Pulmonary artery endothelial cell (primary cell): ENCODE measurements around the gene KRTCAP2. TPM values are rescaled to one million over a fixed set of nuclear protein-coding genes. Genes with fewer than 3 reads are reported as not detected.
"Not testable (repeated sequence)": the region's sequence is repeated elsewhere in the genome, so short reads cannot be mapped to it uniquely, and the experiment has no call there.

Source experiments
- DNase-seq: peaks from one replicate; pipeline ENCODE4 v3.0.0-alpha.2; 2011; ENCODE audit warnings: low read depth, low spot score
- total RNA-seq: library from RNA; depleted of rRNA; stranded (reverse); fragments of >200 nt; gene quantifications from 2 replicates; pipeline ENCODE4 v1.2.3, GENCODE V29; 2014

KRTCAP2 gene
- total RNA-seq, 1 donor from 2014 or later, result 117 TPM

DNA sequence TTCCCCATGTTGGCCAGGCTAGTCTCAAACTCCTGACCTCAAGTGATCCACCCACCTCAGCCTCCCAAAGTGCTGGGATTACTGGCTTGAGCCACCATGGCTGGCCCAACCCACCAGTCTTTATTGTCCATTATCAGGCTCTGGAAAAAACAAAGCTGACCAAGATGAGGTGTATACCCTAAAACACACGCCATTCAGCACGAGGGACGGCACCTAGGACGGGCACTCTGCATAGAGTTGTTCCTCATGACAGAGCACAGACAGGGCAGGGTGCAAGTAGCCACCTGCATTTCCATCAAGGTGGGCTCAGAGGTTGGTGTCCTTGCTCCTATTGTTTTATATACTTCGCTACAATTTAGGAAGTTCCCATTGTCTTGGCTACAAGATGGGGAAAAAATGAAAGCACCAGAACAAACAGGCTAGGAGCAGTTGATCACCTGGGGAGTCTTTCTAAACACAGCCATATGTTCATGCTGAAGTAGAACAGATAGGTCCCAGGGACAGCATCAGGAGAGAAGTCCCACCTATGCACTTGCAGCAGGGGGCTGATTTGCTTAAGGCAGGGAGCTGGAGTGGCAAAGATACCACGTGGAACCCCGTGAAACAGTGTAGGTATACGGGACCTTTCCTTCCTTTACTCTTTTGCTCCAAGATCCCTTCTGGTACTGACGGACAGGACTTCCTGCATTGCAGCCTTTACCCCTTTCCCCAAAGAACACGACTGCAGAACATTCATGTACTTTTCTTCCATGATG is 4.5 kb downstream of the KRTCAP2 start:
- DNase-seq, result no peak

DNA sequence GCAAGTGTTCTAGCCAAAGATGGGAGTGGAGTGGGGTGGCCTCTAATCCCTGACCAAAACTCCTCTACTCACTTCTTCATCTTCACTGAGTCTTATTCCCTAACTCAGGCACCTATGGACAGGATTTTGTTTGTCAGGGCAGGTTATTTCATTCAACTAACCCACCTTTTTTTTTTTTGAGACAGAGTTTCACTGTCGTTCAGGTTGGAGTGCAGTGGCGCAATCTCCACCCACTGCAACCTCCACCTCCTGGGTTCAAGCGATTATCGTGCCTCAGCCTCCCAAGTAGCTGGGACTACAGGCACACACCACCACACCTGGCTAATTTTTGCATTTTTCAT is 5.0 kb downstream of the KRTCAP2 start:
- DNase-seq, result not testable (repeated sequence)

DNA sequence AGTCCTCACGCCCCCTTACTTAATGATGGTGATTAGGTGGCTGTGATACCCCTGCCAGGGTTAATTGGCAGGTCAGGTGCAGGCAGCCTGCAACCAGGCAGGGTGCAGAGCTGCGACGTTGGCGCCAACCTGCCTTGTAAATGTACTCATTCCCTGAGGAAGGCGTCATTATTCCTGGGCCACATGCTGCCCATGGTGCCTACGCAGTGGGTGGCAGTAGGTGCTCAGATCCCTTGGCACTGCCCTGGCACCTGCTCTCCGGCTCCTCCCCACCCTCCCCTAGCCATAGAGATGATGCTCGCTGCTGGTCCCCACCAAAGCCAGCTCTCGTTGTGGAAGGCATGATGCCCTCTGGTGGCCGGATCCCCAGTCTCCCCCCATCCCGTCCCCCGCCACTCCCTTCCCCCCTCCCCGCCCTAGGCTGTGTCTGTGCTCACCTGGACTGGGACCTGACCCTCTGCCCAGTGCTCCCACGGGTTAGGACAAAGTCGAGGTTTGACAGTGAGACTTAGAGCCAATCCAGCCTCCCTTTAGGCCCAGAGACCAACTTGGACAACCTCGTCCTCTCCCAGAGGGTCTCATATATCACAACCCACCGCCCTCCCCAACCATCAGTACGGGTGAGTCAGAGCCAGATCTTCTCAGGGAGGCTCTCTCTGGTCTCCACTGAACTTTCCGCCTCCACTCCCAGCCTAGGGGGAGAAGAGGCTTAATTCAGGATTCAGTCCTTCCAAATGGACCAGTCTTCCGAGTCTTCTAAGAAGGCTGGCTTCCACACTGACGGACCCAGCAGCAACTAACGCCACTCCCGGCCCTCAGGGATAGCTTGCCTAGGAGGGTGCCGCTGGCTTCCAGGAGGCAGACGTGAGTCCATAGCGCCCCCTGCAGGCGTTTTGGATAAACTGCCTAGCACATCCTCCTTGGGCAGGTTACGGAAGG is 5.7 kb downstream of the KRTCAP2 start:
- DNase-seq, result peak; percentile 83

DNA sequence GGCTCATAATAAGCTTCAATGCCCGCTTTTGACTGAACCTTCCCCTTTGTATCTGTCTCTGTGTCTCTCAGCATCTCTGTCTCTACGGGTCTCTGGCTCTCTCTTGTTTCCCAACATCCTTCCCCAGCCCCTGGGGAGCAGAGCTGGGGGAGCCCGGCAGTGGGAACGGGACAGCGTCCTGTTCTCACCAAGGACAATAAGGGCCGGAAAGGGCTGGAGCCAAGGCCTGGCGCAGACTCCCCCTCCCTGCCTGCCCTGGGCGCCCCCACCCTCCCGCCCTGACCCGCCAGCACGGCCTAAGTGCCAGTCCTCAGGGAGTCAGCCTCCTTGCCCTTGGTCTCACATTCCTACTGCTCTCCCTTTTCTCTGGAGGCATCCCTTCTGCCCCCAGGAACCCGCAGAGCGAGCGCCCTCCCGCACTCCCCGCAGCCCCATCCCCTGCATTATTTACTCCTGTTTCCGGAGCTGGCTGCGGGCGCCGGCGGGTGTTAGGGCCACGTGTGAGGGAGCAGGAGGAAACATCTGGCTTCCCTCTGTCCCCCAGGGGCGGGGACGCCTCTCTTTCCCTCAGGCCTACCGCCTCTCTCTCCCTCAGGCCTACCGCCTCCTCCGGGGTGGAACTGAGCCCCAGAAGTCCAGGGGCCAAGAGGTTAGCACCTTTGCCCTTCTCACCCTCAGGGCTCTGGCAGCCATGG is 6.5 kb downstream of the KRTCAP2 start:
- DNase-seq, result peak; percentile 79

DNA sequence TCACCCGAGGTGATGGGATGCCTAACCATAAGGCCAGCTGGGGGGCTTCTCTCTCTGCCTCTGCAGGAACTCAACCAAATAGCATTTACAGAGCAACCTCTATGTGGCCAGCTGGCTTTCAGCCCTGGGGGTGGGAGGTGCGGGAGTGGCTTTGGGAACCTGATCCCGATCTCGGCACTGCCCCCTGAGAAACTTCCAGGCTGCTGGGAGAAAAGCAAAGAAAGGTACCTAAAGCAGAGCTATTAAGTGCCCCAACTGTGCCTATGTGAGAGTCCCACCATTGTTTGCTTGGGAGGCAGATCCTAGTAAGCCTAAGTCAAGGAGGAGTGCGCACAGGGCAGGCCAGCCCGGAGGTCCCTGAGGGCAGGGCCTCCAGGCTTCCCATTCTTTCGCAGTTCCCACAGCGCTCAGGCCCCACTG is 7.0 kb downstream of the KRTCAP2 start:
- no peak for DNase-seq

DNA sequence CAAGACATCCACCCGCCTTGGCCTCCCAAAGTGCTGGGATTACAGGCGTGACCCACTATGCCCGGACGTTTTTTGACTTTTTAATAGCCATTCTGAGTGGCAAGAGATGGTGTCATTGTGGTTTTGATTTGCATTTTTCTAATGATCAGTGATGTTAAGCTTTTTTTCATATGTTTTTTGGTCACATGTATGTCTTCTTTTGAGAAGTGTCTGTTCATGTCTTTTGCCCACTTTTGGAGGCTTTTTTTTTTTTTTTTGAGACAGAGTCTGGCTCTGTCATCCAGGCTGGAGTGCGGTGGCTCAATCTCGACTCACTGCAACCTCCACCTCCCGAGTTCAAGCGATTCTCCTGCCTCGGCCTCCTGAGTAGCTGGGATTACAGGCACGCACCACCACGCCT is 8.5 kb downstream of the KRTCAP2 start:
- not testable (repeated sequence) for DNase-seq

DNA sequence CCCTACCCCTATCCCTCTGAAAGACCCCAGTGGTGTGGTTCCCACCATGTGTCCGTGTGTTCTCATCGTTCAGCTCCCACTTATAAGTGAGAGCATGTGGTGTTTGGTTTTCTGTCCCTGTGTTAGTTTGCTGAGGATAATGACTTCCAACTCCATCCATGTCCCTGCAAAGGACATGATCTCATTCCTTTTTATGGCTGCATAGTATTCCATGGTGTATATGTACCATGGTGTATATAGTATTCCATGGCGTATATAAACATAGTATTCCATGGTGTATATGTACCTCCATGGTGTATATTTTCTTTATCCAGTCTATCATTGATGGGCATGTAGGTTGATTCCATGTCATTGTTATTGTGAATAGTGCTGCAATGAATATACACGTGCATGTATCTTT is 9.3 kb downstream of the KRTCAP2 start:
- not testable (repeated sequence) for DNase-seq

DNA sequence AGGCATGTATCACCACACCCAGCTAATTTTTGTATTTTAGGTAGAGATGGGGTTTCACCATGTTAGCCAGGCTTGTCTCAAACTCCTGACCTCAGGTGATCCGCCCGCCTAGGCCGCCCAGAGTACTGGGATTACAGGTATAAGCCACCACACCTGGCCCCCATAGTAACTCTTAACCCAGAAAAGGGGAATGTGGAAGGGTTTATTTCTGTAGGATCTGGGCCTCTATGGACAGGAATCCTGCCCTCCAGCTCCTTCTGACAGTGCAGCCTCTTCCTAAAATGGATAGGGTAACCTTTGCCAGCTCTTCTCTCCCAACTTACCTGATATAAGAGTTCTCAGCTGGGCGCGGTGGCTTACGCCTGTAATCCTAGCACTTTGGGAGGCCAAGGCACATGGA is 10.5 kb downstream of the KRTCAP2 start:
- DNase-seq, result not testable (repeated sequence)

DNA sequence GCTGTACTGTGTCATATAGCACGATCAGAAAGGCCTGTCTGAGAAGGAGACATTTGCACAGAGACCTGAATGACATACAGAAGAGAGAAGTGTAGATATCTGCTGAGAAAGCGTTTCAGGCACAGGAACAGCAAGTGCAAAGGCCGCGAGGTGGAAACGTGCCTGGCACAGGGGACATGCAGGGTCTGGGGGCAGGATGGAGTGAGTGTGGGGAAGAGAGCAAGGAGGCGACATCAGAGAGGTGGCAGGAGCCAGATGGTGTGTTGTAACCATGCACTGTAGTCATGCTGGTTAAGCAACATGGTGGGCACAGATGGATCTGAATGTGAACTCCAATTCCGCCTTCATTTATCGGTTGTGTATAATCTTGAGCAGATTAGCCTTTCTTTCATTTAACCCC is 13.0 kb downstream of the KRTCAP2 start:
- DNase-seq, result no peak

DNA sequence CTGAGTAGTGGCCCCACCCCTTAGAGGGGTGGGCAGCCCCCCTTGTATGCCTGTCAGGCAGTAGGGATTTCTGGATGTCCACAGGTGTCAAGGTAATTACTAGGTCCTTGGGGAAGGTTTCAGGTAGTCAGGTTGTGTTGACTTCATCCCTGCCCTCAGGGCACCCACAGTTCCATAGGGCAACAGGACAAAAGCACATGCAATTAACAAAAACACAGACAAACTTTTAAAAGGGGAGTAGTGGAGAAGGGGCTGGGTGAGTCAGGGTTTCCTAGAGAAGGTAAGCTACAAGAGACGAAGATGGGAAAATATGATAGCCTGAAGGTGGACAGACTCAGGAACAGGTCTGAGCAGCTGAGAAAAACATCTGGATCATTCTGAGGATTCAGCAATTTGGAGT is 14.1 kb downstream of the KRTCAP2 start:
- no peak for DNase-seq

DNA sequence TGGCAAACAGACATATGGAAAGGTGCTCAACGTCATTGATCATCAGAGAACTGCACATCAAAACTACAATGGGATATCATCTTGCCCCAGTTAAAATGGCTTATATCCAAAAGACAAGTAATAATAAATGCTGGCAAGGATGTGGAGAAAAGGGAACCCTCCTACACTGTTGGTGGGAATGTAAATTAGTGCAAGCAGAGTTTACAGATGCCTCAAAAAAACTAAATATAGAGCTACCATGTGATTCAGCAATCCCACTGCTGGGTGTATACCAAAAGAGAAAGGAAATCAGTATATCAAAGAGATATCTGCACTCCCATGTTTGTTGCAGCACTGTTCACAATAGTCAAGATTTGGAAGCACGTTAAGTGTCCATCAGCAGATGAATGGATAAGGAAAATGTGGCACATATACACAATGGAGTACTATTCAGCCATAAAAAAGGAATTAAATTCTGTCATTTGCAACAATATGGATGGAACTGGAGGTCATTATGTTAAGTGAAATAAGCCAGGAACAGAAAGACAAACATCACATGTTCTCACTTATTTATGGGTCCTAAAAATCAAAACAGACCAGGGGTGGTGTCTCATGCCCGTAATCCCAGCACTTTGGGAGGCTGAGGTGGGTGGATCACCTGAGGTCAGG is 17.0 kb downstream of the KRTCAP2 start:
- DNase-seq, result not testable (repeated sequence)

DNA sequence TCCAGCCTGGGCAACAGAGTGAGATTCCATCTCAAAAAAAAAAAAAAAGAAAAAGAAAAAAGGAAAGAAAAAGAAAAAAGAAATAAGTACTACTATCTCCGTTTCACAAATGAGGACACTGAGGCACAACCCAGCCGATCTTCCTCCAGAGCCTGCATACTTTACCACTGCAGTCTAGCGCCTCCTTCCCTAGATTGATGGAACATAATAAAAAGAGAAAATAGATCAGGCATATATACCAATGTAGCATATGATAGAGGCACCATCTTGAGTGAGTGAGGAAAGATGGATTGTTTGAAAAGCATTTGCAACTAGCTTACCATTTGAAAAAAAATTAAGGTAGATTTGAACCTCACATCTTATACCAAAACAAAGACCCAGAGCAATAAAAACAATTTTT is 27.6 kb downstream of the KRTCAP2 start:
- DNase-seq, result no peak

DNA sequence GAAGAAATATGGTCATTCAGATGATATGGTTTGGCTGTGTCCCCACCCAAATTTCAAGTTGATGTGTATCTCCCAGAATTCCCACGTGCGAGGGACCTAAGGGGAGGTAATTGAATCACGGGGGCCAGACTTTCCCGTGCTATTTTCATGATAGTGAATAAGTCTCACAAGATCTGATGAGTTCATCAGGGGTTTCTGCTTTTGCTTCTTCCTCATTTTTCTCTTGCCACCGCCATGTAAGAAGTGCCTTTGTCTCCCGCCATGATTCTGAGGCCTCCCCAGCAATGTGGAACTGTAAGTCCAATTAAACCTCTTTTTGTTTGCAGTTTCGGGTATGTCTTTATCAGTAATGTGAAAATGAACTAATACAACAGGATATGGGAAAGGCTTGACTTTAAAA is 31.4 kb downstream of the KRTCAP2 start:
- no peak for DNase-seq

DNA sequence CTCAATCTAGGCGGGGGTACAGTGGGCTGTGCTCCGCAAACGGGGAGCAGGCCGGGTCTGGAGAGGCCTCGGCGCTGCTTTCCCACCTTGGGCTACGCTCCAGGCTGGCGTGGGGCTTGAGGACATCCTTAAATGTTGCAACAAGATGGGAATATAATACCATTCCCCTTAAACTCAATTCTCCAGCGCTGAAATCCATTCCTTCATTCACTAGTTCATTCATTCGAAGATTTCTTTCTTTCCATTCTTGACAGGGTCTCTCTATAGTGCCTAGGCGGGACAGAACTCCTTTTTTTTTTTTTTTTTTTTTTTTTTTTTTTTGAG is 32.5 kb downstream of the KRTCAP2 start:
- no peak for DNase-seq

DNA sequence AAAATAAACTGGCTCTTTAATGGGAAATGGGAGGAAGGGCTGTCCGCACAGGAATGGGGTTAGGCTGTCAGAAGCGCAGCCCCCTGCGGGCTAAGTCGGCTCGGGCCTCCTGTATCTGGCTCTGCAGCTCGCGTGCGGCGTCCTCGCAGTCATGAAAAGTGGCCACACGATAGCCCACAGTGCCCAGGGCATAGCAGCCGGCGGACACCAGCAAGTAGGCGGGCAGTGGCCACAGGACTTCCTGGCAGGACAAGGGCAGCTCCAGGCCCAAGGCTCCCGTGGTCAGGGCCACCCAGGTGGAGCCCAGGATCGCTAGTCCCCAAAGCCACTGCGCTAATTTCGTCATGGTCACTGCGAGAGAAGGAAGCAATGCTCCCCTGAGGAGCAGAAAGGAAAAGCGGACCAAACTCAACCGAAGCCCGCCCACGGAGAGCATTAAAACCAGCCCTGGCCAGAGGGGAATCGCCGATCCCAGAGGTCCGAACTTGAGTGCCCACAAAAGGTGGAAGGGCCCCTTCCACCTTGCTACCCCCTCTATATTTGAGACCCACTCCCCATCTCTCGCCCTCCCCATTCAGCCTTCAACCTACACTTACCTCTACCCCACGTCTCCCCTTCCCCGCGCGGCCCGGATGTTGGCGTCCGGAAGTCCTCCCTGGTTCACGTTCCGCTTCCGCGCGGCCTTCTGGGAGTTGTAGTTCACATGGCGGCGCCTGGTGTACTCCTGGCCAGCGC is 33.0 kb downstream of the KRTCAP2 start, which contains the start of gene DPM3:
TSS of gene DPM3 (minus strand) at position 637 of the 735 bp plus-strand sequence. CDS start at position 346, 291 bp downstream.
- peak; percentile 33 for DNase-seq

DNA sequence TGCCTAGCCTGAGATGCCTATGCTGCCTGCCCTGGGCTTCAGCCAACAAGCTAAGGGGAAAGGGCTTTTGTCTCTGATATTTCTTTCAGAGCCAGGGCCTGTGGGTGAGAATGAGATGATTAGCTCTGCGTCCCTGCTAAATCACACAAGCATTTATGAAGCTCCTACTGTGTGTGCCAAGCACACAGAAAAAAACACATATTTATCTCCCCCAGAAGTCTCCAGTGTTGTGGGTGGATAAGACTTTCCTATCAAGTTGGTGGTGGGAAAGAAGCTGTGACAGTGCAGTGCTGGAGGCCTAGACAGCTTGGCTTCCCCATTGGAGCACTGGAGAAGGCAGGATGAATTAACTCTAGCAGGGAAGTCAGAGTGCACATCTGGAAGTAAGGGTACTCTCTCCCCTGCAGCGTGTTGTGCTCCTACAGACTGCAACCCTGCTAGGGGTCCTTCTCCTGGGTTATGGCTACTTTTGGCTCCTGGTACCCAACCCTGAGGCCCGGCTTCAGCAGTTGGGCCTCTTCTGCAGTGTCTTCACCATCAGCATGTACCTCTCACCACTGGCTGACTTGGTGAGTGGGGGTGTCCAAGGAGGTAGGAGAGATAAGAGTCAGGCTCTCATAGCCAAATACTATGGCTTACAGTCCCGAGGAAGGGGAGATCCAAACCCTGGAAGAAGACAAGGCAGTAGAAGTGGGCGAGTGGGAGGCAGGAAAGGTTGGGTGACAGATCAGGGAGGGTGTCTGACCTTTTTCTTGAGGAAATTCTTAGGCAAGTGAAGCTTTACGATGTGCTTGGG is 35.8 kb downstream of the KRTCAP2 start:
- DNase-seq, result no peak

DNA sequence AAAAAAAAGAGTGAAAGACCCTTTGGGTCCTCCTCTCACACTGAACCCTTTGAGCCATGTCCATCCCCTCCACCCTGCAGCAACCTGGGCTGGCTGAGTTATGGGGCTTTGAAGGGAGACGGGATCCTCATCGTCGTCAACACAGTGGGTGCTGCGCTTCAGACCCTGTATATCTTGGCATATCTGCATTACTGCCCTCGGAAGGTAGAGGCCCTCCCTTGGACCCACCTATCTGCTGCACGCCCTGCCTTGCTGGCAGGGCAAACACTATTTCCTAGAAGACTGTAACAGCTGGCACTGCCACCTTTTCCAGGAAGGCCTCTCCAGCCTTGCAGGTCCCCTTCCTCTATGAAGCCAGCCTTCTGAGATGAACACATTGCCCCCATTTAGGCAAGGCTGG is 36.4 kb downstream of the KRTCAP2 start:
- DNase-seq, result no peak

DNA sequence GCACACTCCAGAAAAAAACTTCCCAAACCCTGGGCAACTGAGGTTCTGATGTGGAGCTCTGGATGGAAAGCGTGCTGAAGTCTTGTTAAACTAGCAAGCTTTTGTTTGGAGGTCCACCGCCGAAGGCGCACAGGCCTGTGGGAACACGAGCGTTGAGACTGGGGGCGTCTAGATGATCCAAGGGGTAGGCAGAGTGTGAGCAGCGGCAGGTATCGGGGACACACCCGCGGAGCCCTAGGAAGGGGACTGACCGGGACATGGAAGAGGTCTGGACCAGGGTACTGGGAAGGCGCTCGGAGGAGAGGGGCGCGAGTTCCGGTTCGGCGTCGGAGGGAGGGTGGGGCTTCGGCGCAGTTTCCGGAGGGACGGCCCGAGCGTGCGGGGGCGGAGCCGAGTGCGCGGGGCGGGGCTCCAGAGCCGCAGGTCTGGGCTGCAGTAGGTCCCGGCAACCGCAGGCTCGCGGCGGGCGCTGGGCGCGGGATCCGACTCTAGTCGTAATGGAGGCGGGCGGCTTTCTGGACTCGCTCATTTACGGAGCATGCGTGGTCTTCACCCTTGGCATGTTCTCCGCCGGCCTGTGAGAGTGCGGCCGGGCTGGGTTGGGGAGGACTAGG is 37.6 kb downstream of the KRTCAP2 start, which contains the start of gene SLC50A1:
TSS of gene SLC50A1 (plus strand) at position 438 of the 614 bp plus-strand sequence. CDS start at position 498, 60 bp downstream.
- DNase-seq, result peak; percentile 79

DNA sequence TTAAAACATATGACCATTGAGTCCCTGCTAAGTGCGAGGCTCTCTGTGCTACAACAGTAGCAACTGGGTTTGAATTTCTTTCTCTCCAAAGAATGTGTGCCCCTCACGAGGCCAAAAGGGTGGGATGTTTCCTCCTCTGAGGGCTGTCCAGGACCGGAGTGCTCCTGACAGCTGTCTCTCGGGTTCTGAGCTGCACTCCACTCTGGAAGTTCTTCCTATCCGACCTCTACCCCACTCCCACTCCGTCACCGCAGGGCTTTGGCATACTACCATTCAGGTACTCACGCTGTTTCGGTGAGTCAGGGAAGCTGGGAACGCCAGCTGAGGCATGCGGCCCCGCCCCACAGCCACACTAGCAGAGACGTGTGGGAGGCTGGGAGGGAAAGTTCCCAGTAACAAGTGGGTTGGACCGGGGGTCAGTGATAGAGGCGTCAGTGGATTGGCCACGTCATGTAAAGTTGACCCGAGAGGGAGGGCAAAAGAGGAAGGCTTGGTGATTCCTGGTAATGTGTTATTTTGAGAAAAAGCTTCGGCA is 38.2 kb downstream of the KRTCAP2 start:
- peak; percentile 89 for DNase-seq
